Measurements from ENCODE around the gene LYRM2.

DNA sequence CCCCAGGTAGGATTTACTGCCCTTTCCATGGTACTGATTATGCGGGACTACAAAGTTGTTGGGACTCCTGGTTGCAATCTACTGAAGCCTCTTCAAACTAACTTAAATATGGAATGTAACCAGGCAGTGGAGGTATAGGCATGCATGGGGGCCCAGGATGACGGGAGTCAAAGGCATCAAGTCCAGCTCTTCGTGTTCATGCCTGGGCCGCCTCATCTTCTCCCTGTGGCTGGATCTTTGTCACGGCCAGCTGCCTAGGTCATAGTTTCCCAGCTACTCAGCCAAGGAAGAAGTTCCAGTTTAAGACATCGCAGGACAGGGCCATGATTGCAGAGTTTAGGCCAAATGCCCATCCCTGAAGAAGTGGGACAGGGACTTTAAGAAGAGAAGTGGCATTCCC, 20.5 kb downstream of the LYRM2 start:
- TF ChIP-seq CTCF (tag by site-specific recombination; IDR thresholded peaks at IDR 0.05) (no peak), ZNF214 (tag by site-specific recombination; IDR thresholded peaks at IDR 0.05; ENCODE audit: borderline replicate concordance) (no peak), ZNF473 (tag by site-specific recombination; IDR thresholded peaks at IDR 0.05) (no peak)

All from HEK293 (cell line).